ENCODE data around the gene CLNK.

Gene CLNK

GRCh38 chr4:10671366-10671765 lies 13.2 kb downstream of the CLNK start:
- intact Hi-C loops (cut with DNase I) = no loop called here
- no peak for DNase-seq

GRCh38 chr4:10670321-10670720 lies 14.2 kb downstream of the CLNK start:
- intact Hi-C loops (cut with DNase I) = no loop called here
- DNase-seq = no peak

DNA sequence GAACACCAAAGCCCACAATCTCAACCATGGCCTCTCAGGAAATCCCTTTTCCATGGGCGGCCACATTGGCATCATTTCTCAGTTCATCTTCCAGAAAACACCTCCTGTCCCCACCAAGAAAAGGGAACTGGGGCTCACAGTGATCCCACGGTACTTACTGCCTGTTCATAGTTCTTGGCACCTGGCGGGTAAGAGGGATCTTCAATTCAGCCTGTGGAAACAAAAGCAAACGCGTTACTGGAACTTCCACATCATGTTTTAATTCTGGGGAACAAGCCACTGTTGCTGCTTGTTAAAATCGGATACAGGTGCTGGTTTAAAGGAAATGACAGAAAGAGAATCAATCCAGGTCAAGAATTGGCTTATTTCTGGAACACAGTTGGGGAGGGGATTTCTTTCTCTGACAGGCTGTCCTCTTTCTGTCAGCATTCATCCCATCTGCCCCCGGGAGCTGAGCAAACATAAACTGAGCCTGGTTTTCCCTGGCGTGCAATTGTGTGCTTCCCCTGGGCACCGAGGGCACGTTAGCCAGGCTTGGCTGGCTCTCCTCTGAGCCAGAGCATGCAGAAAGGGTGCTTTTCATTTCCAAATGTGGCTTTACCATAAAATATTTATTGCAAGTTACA lies 16.8 kb downstream of the CLNK start:
- no peak for DNase-seq
- intact Hi-C loops (cut with DNase I) = no loop called here

- no peak for DNase-seq
- intact Hi-C loops (cut with DNase I) = no loop called here
Measured at GRCh38 chr4:10666616-10667015, 18.0 kb downstream of the CLNK start.

DNA sequence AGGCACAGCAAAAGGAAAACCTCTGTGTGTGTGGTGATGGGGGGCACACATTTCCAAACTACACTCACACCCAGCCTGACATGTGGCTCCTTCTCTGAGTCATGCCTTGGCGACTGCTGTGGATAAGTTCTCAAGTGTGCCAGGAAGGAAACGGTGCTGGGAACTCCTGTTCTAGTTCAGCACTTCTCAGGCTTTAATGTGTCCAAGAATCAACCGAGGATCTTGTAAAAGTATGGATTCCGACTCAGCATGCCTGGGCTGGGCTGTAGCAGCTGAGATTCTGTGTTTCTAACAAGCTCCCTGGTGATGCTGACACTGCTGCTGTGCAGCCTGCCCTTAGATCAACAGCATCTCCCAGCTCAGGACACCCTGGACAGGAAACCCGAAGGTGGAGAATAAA lies 20.2 kb downstream of the CLNK start:
- DNase-seq = no peak
- intact Hi-C loops (cut with DNase I) = no loop called here

DNA sequence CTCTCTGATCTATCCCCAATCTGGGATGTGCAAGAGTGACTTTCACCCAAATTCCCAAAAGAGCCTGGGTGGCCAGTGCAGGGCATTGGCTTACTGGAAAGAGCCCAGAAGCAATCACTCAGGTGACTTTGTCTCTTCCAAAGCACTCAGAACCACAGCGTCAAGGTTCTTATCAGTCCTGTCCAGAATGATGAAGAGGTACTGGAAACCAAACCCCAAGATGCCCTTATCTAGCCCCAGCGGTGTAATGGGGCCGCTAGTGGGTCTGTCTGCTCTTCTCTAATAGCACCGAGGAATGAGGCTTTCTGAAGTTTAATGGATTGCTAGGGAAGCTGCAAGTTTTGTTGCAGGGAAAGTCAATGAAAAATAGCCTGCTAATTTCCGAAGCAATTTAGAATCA lies 21.6 kb downstream of the CLNK start:
- intact Hi-C loops (cut with DNase I) = no loop called here
- DNase-seq = no peak

DNA sequence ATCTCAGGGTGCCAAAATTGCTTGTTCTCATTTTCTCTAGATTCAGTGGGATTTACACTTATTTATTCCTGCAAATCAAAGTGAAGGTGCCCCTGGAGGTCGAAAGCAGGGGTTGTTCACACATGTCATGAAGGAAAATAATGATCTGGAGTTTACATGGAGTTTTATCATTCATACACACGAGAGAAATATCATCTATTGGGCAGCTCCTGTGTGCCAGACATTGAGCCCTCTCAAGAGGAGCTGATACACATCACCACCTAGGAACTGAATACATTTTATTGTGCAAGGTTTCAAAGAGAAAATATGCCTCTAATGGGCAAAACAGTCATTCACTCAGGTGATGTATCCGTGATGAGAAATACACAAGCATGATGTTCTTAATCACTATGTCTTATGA lies 23.5 kb downstream of the CLNK start:
- intact Hi-C loops (cut with DNase I) = no loop called here

DNA sequence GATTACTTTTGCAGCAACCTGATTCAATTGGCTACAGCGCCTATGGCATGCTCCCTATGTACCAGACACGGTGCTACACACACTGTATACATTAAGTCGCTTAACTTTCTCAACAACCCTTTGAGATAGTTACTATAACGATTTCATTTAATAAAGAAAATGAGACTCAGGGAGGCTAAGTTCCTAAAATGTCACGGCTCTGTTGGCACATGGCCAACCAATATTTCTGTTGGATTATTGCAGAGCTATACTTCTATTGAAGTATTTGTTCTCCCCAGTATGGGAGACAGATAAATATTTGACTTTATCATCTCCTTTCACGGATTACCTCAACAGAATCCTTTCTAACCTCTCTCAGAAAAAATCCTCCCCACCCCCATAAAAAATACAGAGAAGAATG lies 25.3 kb downstream of the CLNK start:
- no peak for DNase-seq
- intact Hi-C loops (cut with DNase I) = no loop called here

More for the DNA sequence above, 23.5 kb downstream of the CLNK start:
- DNase-seq = no peak

DNA sequence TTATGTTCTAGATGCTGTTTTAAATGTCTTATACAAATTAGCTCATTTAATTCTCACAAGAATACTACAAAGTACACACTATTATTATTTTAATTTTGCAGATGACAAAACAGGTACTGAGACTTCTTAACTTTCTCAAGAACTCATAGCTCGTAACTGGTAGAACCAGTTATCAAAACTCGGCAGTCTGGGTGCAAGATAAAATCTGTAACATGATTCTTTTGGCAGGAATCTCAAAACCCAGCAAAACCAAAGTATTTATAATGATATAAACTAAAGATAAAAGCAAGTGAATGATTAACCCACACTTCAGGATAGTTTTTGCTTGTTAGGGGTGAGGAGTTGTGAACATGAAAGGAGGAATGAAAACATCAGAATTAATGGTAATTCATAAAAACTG lies 27.6 kb downstream of the CLNK start:
- intact Hi-C loops (cut with DNase I) = no loop called here
- DNase-seq = no peak

DNA sequence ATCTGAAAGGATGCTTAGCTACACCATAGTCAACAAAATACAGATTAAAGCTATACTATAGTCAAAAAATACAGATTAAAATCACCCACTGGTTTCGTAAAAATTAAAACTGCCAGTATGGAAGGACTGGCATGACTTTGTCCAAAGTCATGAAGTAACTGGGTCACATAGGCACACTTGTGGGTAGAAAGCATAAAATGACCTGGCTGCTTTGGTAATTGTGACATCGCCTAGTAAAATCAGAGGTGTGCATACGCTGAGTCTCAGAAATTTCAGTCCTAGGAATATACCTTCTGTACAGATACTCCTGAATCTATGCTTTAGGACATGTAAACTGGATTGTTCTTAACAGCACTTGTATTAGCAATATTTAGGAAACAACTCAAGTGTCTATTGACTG lies 28.1 kb downstream of the CLNK start:
- no peak for DNase-seq
- intact Hi-C loops (cut with DNase I) = no loop called here

DNA sequence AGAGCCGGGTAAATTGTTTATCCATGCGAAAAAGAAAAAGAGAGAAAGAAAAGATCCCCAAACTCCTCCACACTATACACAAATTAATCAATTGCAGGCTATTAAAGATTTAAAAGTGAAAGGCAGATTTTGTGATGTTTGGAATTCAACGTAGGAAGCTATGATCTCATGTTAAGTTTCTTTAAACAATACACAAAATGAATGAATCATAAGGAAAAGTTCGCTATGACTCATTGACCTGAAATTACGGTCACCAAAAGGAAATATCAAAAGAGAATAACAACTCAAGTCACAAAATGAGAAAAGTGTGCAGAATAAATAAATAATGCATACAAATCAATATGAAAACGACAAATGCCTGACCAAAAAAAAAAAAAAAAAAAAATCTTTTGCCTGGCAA lies 28.6 kb downstream of the CLNK start:
- DNase-seq = no peak
- intact Hi-C loops (cut with DNase I) = no loop called here

GRCh38 chr4:10648479-10648878 lies 36.1 kb downstream of the CLNK start:
- intact Hi-C loops (cut with DNase I) = no loop called here
- no peak for DNase-seq

DNA sequence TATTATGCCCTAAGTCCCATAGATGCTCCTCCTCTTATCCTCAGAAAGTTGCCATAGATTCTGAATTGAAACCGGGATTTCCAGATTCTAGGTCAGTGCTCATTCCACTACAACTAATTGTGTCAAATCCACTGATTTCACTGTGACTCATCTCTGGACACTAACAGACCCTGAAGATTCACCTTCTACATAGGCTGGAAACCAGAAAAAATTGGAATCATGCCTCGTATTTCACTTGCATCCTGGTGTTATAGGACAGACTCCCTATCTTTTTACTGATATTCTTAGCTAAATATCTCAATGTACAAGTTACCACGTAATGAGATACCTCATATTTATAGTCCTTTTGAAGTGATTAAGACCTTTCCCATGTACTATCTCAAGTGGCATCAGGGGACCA lies 36.7 kb downstream of the CLNK start:
- DNase-seq = no peak
- intact Hi-C loops (cut with DNase I) = no loop called here

DNA sequence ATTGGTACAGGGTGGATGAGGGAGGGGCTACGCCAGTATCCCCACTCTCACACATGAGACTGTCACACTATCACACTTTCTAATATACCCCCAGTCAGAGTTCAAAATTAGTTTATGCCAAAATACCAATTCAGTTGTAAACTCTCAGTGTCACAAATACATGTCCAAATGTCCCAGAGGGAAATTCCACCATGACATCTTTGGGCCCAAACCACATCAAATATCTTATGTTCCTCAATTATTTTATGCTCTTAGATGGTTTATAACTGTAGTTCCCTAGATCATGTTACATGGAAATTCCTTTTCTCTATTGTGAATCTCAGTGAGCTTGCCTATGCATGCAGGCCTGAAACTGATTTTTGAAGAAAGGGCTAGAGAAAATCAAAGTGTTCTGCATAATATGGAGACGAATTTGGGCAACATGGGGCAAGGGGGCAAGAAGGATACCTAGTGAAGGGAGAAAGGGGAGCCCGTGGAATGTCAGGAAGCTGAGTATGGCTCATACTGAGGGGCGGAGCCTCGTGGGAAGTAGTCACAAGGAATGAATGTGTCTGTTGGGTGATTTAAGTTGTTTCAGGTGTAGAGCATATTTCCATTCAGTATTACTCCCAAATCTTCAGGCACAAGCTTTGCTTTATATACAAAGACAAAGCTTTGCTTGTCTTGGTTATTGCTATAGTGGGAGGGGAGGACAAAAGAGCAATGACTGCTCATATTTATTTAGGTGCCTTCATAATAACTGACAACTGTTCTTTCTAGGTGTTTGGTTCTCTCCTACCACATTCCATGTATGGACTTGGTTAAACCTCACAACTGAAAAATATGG lies 40.8 kb downstream of the CLNK start:
- intact Hi-C loops (cut with DNase I) = no loop called here
- no peak for DNase-seq

- DNase-seq = peak in 14 of 42 donors; percentile 8 to 44 (median 19)
- intact Hi-C loops (cut with DNase I) = no loop called here
Measured at GRCh38 chr4:10640561-10641201, 43.9 kb downstream of the CLNK start.

DNA sequence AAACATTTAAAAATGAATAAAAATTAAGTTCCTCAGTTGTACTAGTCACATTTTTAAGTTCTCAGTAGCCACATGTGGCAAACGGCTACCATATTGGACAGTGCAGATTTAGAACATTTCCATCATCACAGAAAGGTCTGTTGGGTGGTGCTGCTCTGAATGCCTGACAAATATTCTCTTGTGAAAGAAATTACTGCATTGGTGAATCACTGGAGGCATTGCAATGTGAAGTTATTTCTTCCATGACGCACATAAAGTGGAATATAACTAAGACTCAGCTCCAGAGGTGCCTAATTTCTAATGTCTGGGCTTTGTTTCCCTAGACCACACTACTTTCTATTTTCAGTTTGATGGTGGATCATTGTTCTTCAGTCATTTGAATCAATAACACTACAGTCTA lies 44.9 kb downstream of the CLNK start:
- intact Hi-C loops (cut with DNase I) = no loop called here
- no peak for DNase-seq

- intact Hi-C loops (cut with DNase I) = no loop called here
Measured at GRCh38 chr4:10639100-10639499, 45.5 kb downstream of the CLNK start.

GRCh38 chr4:10635091-10635490 lies 49.5 kb downstream of the CLNK start:
- peak in 9 of 42 donors; percentile 3 to 47 (median 13) for DNase-seq
- intact Hi-C loops (cut with DNase I) = no loop called here

More at GRCh38 chr4:10639100-10639499, 45.5 kb downstream of the CLNK start:
- DNase-seq = peak in 1 of 42 donors; percentile 23

DNA sequence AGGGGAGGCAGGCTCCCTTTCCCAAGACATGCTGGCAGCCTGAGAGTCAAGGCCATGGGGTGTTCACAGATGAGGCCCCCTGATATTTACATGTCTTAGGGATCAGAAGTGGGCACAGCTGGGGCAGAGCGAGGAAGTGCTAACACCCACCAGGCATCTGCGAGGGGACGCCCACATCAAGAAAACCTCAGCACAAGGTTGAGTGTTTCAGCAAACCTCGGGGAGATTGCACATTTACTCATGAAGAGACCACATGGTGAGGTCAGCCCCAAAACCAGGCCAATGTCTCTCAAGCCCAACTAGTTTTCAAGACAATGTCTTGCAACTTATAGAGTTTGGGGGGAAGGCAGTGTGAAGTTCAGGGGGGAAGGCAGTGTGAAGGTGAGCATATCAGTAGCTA lies 55.2 kb downstream of the CLNK start:
- intact Hi-C loops (cut with DNase I) = no loop called here
- DNase-seq = no peak

DNA sequence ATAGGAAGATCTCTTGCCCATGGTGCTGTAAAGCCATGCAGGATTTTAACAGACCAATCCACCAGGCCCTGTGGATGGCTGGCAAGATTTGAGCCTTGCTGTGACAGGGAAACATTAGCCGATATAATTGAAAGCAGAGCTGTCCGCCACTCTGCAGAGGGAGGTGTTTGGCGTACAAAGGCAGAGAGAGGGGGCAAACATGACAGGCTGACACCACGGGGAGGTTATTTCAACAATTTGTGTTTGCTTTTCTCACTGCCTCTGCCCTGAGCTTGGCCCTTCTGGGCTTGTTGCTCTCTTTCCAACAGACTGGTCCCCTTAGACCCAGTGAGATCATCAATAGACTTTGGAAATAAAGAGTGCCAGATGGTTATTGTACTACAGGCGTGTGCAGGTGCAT lies 59.4 kb downstream of the CLNK start:
- DNase-seq = no peak
- intact Hi-C loops (cut with DNase I) = no loop called here

Measured in head of caudate nucleus (tissue), 42 donors.